ENCODE measurements around the gene ZNF333. TPM values are rescaled to one million over a fixed set of nuclear protein-coding genes. Genes with fewer than 3 reads are reported as not detected.

ZNF333 gene
- total RNA-seq, 3 donors from 2014 or later, result 8.7 to 25.9 (median 10.7) TPM

DNA sequence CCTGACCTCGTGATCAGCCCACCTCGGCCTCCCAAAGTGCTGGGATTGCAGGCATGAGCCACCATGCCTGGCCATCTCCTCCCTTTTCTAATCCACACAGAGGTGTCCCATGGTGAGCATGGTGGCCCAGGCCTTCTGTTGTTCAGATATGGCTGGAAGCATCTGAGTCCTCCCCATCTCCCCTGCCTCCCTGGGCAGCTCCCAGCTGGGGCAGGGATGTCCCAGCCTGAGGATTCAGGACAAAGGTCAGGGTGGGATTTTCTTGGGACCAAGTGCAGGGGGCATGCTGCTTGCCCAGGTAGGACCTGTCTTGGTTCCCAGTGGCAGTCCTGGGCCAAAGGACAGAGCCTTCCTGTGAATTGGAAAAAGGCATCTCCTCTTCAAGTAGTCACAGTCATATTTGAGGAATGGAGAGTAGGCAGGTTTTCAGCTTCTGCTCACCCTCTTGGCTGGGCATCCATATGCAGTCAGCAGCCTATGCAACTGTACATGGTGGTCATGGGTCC is 77.7 kb downstream of the ZNF333 start:
- no peak for DNase-seq
- TF ChIP-seq CTCF (IDR thresholded peaks at IDR 0.05), result no peak
- Histone ChIP-seq H3K9me3 (no peaks in the 10 kb centered on the region), H3K4me3 (no peak overlapping the region), H3K36me3 (ENCODE audit: low read depth) (no peaks in the 10 kb centered on the region), H3K4me1 (ENCODE audit: low read depth) (no peaks in the 10 kb centered on the region)
- intact Hi-C loops (cut with DNase I, micrococcal nuclease), result no loop called here
- no peak for ATAC-seq

DNA sequence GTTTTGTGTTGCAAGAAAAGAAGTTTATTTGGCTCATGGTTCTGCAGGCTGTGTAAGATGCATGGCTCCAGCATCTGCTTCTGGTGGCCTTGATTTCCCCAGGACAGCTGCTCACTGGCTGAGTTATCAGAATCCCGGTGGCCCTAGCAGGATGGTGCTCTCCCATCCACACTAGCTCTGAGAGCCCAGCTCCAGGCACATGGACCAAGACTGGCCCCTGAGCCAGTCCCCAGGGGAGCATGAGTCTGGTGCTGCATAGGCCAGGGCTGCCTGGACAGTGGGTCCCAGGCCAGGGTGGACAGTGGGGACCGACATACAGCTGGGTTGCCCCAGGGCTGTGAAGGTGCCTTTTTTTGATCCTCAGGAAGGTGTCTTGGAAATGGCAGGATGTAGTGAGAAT is 78.2 kb downstream of the ZNF333 start:
- TF ChIP-seq CTCF (IDR thresholded peaks at IDR 0.05), result no peak
- H3K4me3 ChIP-seq, result no peak overlapping the region
- no peak for DNase-seq
- ATAC-seq, result no peak
- H3K36me3 ChIP-seq (ENCODE audit: low read depth), result no peaks in the 10 kb centered on the region
- H3K4me1 ChIP-seq (ENCODE audit: low read depth), result no peaks in the 10 kb centered on the region
- intact Hi-C loops (cut with DNase I, micrococcal nuclease), result no loop called here
- H3K9me3 ChIP-seq, result no peaks in the 10 kb centered on the region

GRCh38 chr19:14769201-14769600 is 79.4 kb downstream of the ZNF333 start:
- ATAC-seq (no peak), DNase-seq (no peak)
- TF ChIP-seq CTCF (IDR thresholded peaks at IDR 0.05), result no peak
- Histone ChIP-seq H3K4me1 (ENCODE audit: low read depth) (no peaks in the 10 kb centered on the region), H3K9me3 (no peaks in the 10 kb centered on the region), H3K4me3 (no peak overlapping the region), H3K36me3 (ENCODE audit: low read depth) (no peaks in the 10 kb centered on the region)
- intact Hi-C loops (cut with DNase I, micrococcal nuclease), result no loop called here

GRCh38 chr19:14770136-14770535 is 80.3 kb downstream of the ZNF333 start:
- Histone ChIP-seq H3K4me3 (no peak overlapping the region), H3K4me1 (ENCODE audit: low read depth) (no peaks in the 10 kb centered on the region), H3K9me3 (no peaks in the 10 kb centered on the region), H3K36me3 (ENCODE audit: low read depth) (no peaks in the 10 kb centered on the region)
- ATAC-seq (no peak), DNase-seq (no peak)
- intact Hi-C loops (cut with DNase I, micrococcal nuclease), result no loop called here
- no peak for TF ChIP-seq CTCF (IDR thresholded peaks at IDR 0.05)

DNA sequence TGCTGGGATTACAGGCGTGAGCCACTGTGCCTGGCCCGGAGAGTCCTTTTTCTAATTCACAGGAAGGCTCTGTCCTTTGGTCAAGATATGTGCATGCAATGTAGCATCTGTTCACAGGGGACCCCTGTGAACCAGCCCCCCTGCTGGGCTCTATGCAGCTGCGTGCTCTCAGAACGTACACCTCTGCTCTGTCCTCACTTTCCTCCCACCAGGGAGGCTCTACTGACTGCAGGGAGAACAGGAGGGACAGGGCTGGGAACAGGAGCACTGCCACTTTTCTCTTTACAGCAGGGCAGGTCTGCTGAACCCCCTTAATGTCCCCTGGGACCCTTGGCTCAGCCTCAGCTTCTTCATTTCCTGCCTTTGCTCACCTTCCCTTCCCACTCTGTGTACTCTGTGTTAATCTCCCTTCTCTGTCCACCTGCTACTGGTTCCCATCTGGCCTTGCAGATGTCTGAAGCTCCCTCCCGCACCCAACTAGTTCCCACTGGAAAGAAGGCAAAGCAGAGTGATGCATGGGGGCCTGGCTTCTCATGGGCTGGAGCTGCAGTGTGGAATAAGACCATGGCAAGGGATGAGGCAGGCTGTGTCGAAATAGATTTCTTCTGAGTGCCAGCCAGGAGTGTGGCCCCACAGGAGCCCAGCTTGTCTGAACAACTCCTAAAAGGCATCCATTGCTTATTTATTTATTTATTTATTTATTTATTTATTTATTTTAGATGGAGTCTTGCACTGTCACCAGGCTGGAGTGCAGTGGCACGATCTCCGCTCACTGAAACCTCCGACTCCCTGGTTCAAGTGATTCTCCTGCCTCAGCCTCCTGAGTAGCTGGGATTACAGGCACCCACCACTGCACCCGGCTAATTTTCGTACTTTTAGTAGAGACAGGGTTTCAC is 81.3 kb downstream of the ZNF333 start:
- no peak for TF ChIP-seq CTCF (IDR thresholded peaks at IDR 0.05)
- no peaks in the 10 kb centered on the region for H3K36me3 ChIP-seq (ENCODE audit: low read depth)
- DNase-seq, result no peak
- H3K4me3 ChIP-seq, result no peak overlapping the region
- intact Hi-C loops (cut with DNase I, micrococcal nuclease), result no loop called here
- no peak for ATAC-seq
- no peaks in the 10 kb centered on the region for H3K4me1 ChIP-seq (ENCODE audit: low read depth)
- no peaks in the 10 kb centered on the region for H3K9me3 ChIP-seq

Measured in mucosa of descending colon (tissue), 3 donors.